CD4-positive, alpha-beta T cell (primary cell): Measurements from ENCODE around the gene AP1M1. TPM values are rescaled to one million over a fixed set of nuclear protein-coding genes. Genes with fewer than 3 reads are reported as not detected.
A peak's percentile ranks its signal among the peaks of the same experiment; 100 is the strongest.
"Not testable (repeated sequence)": the region's sequence is repeated elsewhere in the genome, so short reads cannot be mapped to it uniquely, and the experiment has no call there.

Experiments used
- ATAC-seq: fragments of 200-7000 bp; cut with Tn5 transposase; one replicate; pipeline ENCODE4 v1.10.0; 2022; ENCODE audit warnings: mild to moderate bottlenecking; ENCODE audit not compliant: poor library complexity
- CTCF ChIA-PET: fragments of 350-600 bp; sonication (Branson Sonifier 250); formaldehyde crosslinking; loops from one replicate; lab custom pipeline; 2021; ENCODE audit warnings: antibody characterized with exemption, inconsistent platforms; lab: Charles Lee
- POLR2A ChIA-PET: fragments of 350-600 bp; sonication (Branson Sonifier 250); formaldehyde crosslinking; loops from one replicate; lab custom pipeline; 2021; ENCODE audit warnings: antibody characterized with exemption, inconsistent platforms; lab: Charles Lee
- DNase-seq, 14 experiments: peaks; one replicate each; pipeline ENCODE4 v3.0.0-alpha.2; 2013 to 2020; ENCODE audit warnings: mixed read lengths in 2 of 14
- H3K27ac ChIP-seq, 2 donors: one replicate each; pipeline versions ENCODE4 v1.5.1 to v1.7.0; 2013; ENCODE audit warnings: low read length in 2 of 2, low read depth in 1 of 2, mild to moderate bottlenecking in 1 of 2
- H3K27me3 ChIP-seq, 2 experiments: 1 replicate in 1 of 2; 2 replicates in 1 of 2; pipeline versions ENCODE4 v1.6.1 to v1.7.0; 2013; ENCODE audit warnings: low read length in 2 of 2, control low read depth in 1 of 2, mild to moderate bottlenecking in 1 of 2, moderate library complexity in 1 of 2; ENCODE audit not compliant: insufficient read depth in 2 of 2, control insufficient read depth in 1 of 2
- H3K36me3 ChIP-seq: one replicate; pipeline ENCODE4 v1.6.1; 2013; ENCODE audit warnings: low read length, control low read depth; ENCODE audit not compliant: insufficient read depth
- H3K4me1 ChIP-seq: one replicate; pipeline ENCODE4 v1.6.1; 2013; ENCODE audit warnings: low read length, control low read depth; ENCODE audit not compliant: insufficient read depth
- H3K4me3 ChIP-seq: one replicate; pipeline ENCODE4 v1.5.1; 2013; ENCODE audit warnings: mild to moderate bottlenecking, low read length, moderate library complexity
- H3K9me3 ChIP-seq, 2 experiments: 1 replicate in 1 of 2; 2 replicates in 1 of 2; pipeline versions ENCODE4 v1.6.1 to v1.7.0; 2013; ENCODE audit warnings: low read length in 2 of 2, mild to moderate bottlenecking in 2 of 2, control low read depth in 1 of 2, moderate library complexity in 1 of 2; ENCODE audit not compliant: control insufficient read depth in 1 of 2, insufficient read depth in 1 of 2
- H3K27ac Mint-ChIP-seq: one replicate; pipeline ENCODE4 v1.8.0; 2020; ENCODE audit warnings: mixed read lengths
- H3K27me3 Mint-ChIP-seq: one replicate; pipeline ENCODE4 v1.8.0; 2021; ENCODE audit warnings: mixed read lengths
- H3K36me3 Mint-ChIP-seq: one replicate; pipeline ENCODE4 v1.8.0; 2021; ENCODE audit warnings: low read depth, mixed read lengths
- H3K4me1 Mint-ChIP-seq: one replicate; pipeline ENCODE4 v1.8.0; 2021; ENCODE audit warnings: low read depth, mixed read lengths
- H3K4me3 Mint-ChIP-seq: one replicate; pipeline ENCODE4 v1.8.0; 2020; ENCODE audit warnings: mild to moderate bottlenecking, mixed read lengths
- H3K9me3 Mint-ChIP-seq: one replicate; pipeline ENCODE4 v1.8.0; 2020; ENCODE audit warnings: mixed read lengths
- CTCF ChIP-seq: fragments of 200-600 bp; IDR thresholded peaks from one replicate; pipeline ENCODE4 v1.8.0; 2022; ENCODE audit warnings: antibody characterized with exemption, mild to moderate bottlenecking
- intact Hi-C, 2 experiments: fragments of 100-400 bp; cut with DNase I in 1 of 2; cut with micrococcal nuclease in 1 of 2; formaldehyde crosslinking; loops; one replicate each; pipeline versions ENCODE4 v1.15.1 to v1.9.0; 2023 to 2025; cut with DNase I, micrococcal nuclease
- total RNA-seq, 174 experiments: library from RNA in 2 of 174; stranded (reverse) in 2 of 174; gene quantifications; one replicate each; pipeline ENCODE4 v1.2.3 and lab custom pipeline; 2021 to 2026

The AP1M1 gene
- total RNA-seq, 2 experiments from 2014 or later, result 52.1 to 58.3 TPM

- POLR2A ChIA-PET, result interaction anchor here (0.9 kb wide), 1 partner anchor 25 kb away, joined by 3 read pairs; the partner anchor contains the start of gene HSH2D
- no peak overlapping the region for H3K27ac Mint-ChIP-seq
- no peak overlapping the region for H3K4me3 Mint-ChIP-seq
Observed at GRCh38 chr19:16168465-16169081, 29.1 kb upstream of the AP1M1 start.

GRCh38 chr19:16170134-16170533 is 27.6 kb upstream of the AP1M1 start:
- no peak overlapping the region for H3K27ac Mint-ChIP-seq
- H3K4me1 Mint-ChIP-seq, result no peaks in the 10 kb centered on the region
- Histone ChIP-seq H3K27me3 (no peaks in the 10 kb centered on the region), H3K9me3 (peaks cover 0 to 7% of the 10 kb centered on the region in 2 experiments), H3K27ac (no peak overlapping the region), H3K4me3 (no peak overlapping the region), H3K4me1 (peaks cover 5% of the 10 kb centered on the region), H3K36me3 (no peaks in the 10 kb centered on the region)
- no peaks in the 10 kb centered on the region for H3K9me3 Mint-ChIP-seq
- intact Hi-C loops, result loop anchor here in 1 of 2 experiments (5.0 kb wide), 1 partner anchor 43 kb away; no protein-coding TSS in a partner anchor
- no peaks in the 10 kb centered on the region for H3K27me3 Mint-ChIP-seq
- ChIA-PET CTCF (no interaction called here), POLR2A (no interaction called here)
- no peak overlapping the region for H3K4me3 Mint-ChIP-seq
- DNase-seq (no peak), ATAC-seq (no peak)
- no peaks in the 10 kb centered on the region for H3K36me3 Mint-ChIP-seq
- no peak for TF ChIP-seq CTCF

More at GRCh38 chr19:16168465-16169081, 29.1 kb upstream of the AP1M1 start:
- CTCF ChIA-PET, result interaction anchor here (1.2 kb wide), 1 partner anchor 106 kb away, joined by 3 read pairs; no protein-coding TSS in a partner anchor
- Mint-ChIP-seq H3K9me3 (no peaks in the 10 kb centered on the region), H3K27me3 (no peaks in the 10 kb centered on the region), H3K4me1 (no peaks in the 10 kb centered on the region), H3K36me3 (no peaks in the 10 kb centered on the region)
- peak in 1 of 14 experiments; percentile 39 for DNase-seq
- no peak for TF ChIP-seq CTCF
- Histone ChIP-seq H3K27ac (no peak overlapping the region), H3K4me1 (peaks cover 5% of the 10 kb centered on the region), H3K36me3 (no peaks in the 10 kb centered on the region), H3K9me3 (peaks cover 0 to 4% of the 10 kb centered on the region in 2 experiments), H3K27me3 (no peaks in the 10 kb centered on the region), H3K4me3 (no peak overlapping the region)
- intact Hi-C loops, result no loop called here
- ATAC-seq, result no peak

- Mint-ChIP-seq H3K27ac (no peak overlapping the region), H3K4me1 (no peaks in the 10 kb centered on the region), H3K36me3 (no peaks in the 10 kb centered on the region), H3K9me3 (no peaks in the 10 kb centered on the region), H3K4me3 (no peak overlapping the region), H3K27me3 (no peaks in the 10 kb centered on the region)
- no peak for TF ChIP-seq CTCF
- Histone ChIP-seq H3K36me3 (no peaks in the 10 kb centered on the region), H3K27me3 (no peaks in the 10 kb centered on the region), H3K27ac (no peak overlapping the region), H3K4me1 (no peaks in the 10 kb centered on the region), H3K9me3 (peaks cover 0 to 10% of the 10 kb centered on the region in 2 experiments), H3K4me3 (no peak overlapping the region)
- ChIA-PET POLR2A (no interaction called here), CTCF (no interaction called here)
- intact Hi-C loops, result no loop called here
- no peak for ATAC-seq
- DNase-seq, result no peak
Observed at GRCh38 chr19:16175954-16176353, 21.8 kb upstream of the AP1M1 start.

GRCh38 chr19:16178866-16179265 is 18.8 kb upstream of the AP1M1 start:
- H3K4me3 Mint-ChIP-seq, ATAC-seq, H3K36me3 Mint-ChIP-seq, DNase-seq, H3K9me3 Mint-ChIP-seq, H3K36me3 ChIP-seq, H3K27me3 Mint-ChIP-seq, H3K27me3 ChIP-seq, H3K27ac ChIP-seq, H3K4me3 ChIP-seq, H3K4me1 Mint-ChIP-seq, CTCF ChIA-PET, H3K27ac Mint-ChIP-seq, intact Hi-C loops: not testable (repeated sequence)
- Histone ChIP-seq H3K9me3 (peaks cover 0 to 10% of the 10 kb centered on the region in 2 experiments), H3K4me1 (peaks cover 11% of the 10 kb centered on the region)
- POLR2A ChIA-PET, result interaction anchor here (0.7 kb wide), 1 partner anchor 109 kb away, joined by 3 read pairs; no protein-coding TSS in a partner anchor
